ENCODE measurements around the gene NF1.
A peak's percentile ranks its signal among the peaks of the same experiment; 100 is the strongest.

NF1 gene

GRCh38 chr17:31321481-31321880 is 226.7 kb downstream of the NF1 start, which contains the start of gene EVI2A:
TSS of gene EVI2A (minus strand) at chr17:31321622. CDS start at chr17:31319013, 2,609 bp downstream.
- peak; percentile 67 for DNase-seq (ENCODE audit: low read depth)
- no peak for TF ChIP-seq CTCF (IDR thresholded peaks at IDR 0.05; ENCODE audit: low read depth, low read length, missing control alignments)
- in situ Hi-C loops (cut with HindIII; ENCODE audit: low sequenced_read_pairs): no loop called here
- H3K4me3 ChIP-seq (ENCODE audit: low read depth, low read length): peak within 1 kb of the TSS; percentile 1

GRCh38 chr17:31321966-31322365 is 227.2 kb downstream of the NF1 start:
- no peak overlapping the region for H3K4me3 ChIP-seq (ENCODE audit: low read depth, low read length)
- in situ Hi-C loops (cut with HindIII; ENCODE audit: low sequenced_read_pairs): no loop called here
- TF ChIP-seq CTCF (IDR thresholded peaks at IDR 0.05; ENCODE audit: low read depth, low read length, missing control alignments): no peak
- no peak for DNase-seq (ENCODE audit: low read depth)

- no peak for TF ChIP-seq CTCF (IDR thresholded peaks at IDR 0.05; ENCODE audit: low read depth, low read length, missing control alignments)
- H3K4me3 ChIP-seq (ENCODE audit: low read depth, low read length): no peak overlapping the region
- in situ Hi-C loops (cut with HindIII; ENCODE audit: low sequenced_read_pairs): no loop called here
- no peak for DNase-seq (ENCODE audit: low read depth)
Measured at GRCh38 chr17:31323551-31323950, 228.8 kb downstream of the NF1 start.

GRCh38 chr17:31327534-31328159 is 232.9 kb downstream of the NF1 start:
- peak; percentile 94 for DNase-seq (ENCODE audit: low read depth)
- no peak for TF ChIP-seq CTCF (IDR thresholded peaks at IDR 0.05; ENCODE audit: low read depth, low read length, missing control alignments)
- no peak overlapping the region for H3K4me3 ChIP-seq (ENCODE audit: low read depth, low read length)
- in situ Hi-C loops (cut with HindIII; ENCODE audit: low sequenced_read_pairs): no loop called here

- DNase-seq (ENCODE audit: low read depth): peak; percentile 43
- TF ChIP-seq CTCF (IDR thresholded peaks at IDR 0.05; ENCODE audit: low read depth, low read length, missing control alignments): no peak
- no peak overlapping the region for H3K4me3 ChIP-seq (ENCODE audit: low read depth, low read length)
- in situ Hi-C loops (cut with HindIII; ENCODE audit: low sequenced_read_pairs): no loop called here
Measured at GRCh38 chr17:31328160-31328535, 233.4 kb downstream of the NF1 start.

- no peak for DNase-seq (ENCODE audit: low read depth)
- no peak for TF ChIP-seq CTCF (IDR thresholded peaks at IDR 0.05; ENCODE audit: low read depth, low read length, missing control alignments)
- H3K4me3 ChIP-seq (ENCODE audit: low read depth, low read length): no peak overlapping the region
- in situ Hi-C loops (cut with HindIII; ENCODE audit: low sequenced_read_pairs): no loop called here
Measured at GRCh38 chr17:31329221-31329620, 234.4 kb downstream of the NF1 start.

All from astrocyte of the cerebellum (primary cell).